Lower leg skin (tissue), 3 donors: Measurements from ENCODE around the gene SP100.

Source experiments
- CTCF ChIP-seq, 3 donors: fragments of 450-650 bp; IDR thresholded peaks; one replicate each; pipeline ENCODE4 v1.5.1; 2016; ENCODE audit warnings: antibody characterized with exemption in 3 of 3, mild to moderate bottlenecking in 3 of 3, moderate library complexity in 2 of 3
- POLR2A ChIP-seq, 2 donors: fragments of 450-650 bp; IDR thresholded peaks; one replicate each; pipeline ENCODE4 v1.6.1; 2016 to 2017; ENCODE audit warnings: antibody characterized with exemption in 2 of 2, mild to moderate bottlenecking in 1 of 2, moderate library complexity in 1 of 2

DNA sequence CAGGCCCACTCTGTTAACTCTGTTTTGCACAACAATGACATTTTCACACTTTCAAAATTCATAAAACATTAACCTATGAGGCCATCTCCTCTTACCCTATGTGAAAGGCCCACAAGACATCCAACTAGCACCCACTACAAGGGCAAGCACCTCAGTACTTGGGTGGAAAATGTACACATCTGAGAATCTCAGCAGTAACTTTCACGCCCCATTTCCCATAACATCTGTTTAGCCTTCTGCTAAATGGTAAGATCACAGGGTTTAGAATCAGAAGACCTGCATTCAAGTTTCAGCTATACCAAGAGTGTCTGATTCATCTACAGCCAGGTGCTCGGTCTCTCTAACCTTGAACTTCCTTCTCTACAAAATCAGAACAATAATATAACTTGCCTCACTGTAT lies 89.2 kb downstream of the SP100 start:
- TF ChIP-seq CTCF (IDR thresholded peaks at IDR 0.05) (no peak), POLR2A (IDR thresholded peaks at IDR 0.05) (no peak)
